ENCODE results near the gene ASPM. TPM values are rescaled to one million over a fixed set of nuclear protein-coding genes. Genes with fewer than 3 reads are reported as not detected.

ASPM gene
- 0.04 TPM for polyA plus RNA-seq

- peak within 1 kb of the TSS; percentile 68 to 96 (median 72) for H3K27ac Mint-ChIP-seq
These were observed at the start of gene ASPM for GRCh38 chr1:197146101-197147095. ASPM (minus strand) TSS chr1:197146669; CDS start chr1:197146437, 232 bp downstream.

GRCh38 chr1:197195100-197195499 lies 48.6 kb upstream of the ASPM start:
- no peaks in the 10 kb centered on the region for H3K9me3 Mint-ChIP-seq
- H3K4me3 Mint-ChIP-seq, result no peak overlapping the region
- no peaks in the 10 kb centered on the region for H3K27me3 Mint-ChIP-seq
- H3K36me3 Mint-ChIP-seq, result peaks cover 1% of the 10 kb centered on the region
- peak overlapping the region in 1 of 3 donors; percentile 2 for H3K27ac Mint-ChIP-seq
- peaks cover 28 to 53% (median 42%) of the 10 kb centered on the region in 3 donors for H3K4me1 Mint-ChIP-seq

More at GRCh38 chr1:197146101-197147095, at the start of gene ASPM:
- H3K4me3 Mint-ChIP-seq, result peak within 1 kb of the TSS; percentile 91 to 98 (median 94)
- H3K4me1 Mint-ChIP-seq, result peaks cover 10 to 19% (median 15%) of the 10 kb centered on the region in 3 donors
- no peaks in the 10 kb centered on the region for H3K9me3 Mint-ChIP-seq
- H3K27me3 Mint-ChIP-seq, result no peaks in the 10 kb centered on the region
- no peaks in the 10 kb centered on the region for H3K36me3 Mint-ChIP-seq

GRCh38 chr1:197184190-197184589 lies 37.7 kb upstream of the ASPM start:
- no peak overlapping the region for H3K4me3 Mint-ChIP-seq
- H3K9me3 Mint-ChIP-seq, result no peaks in the 10 kb centered on the region
- H3K27ac Mint-ChIP-seq, result peak overlapping the region in 1 of 3 donors; percentile 31
- peaks cover 19 to 39% (median 20%) of the 10 kb centered on the region in 3 donors for H3K4me1 Mint-ChIP-seq
- peaks cover 14% of the 10 kb centered on the region for H3K36me3 Mint-ChIP-seq
- no peaks in the 10 kb centered on the region for H3K27me3 Mint-ChIP-seq

GRCh38 chr1:197183195-197183748 lies 36.8 kb upstream of the ASPM start:
- no peak overlapping the region for H3K27ac Mint-ChIP-seq

GRCh38 chr1:197182716-197183115 lies 36.2 kb upstream of the ASPM start:
- peaks cover 19 to 39% (median 20%) of the 10 kb centered on the region in 3 donors for H3K4me1 Mint-ChIP-seq
- no peaks in the 10 kb centered on the region for H3K9me3 Mint-ChIP-seq
- H3K4me3 Mint-ChIP-seq, result peak overlapping the region in 1 of 4 donors; percentile 56
- H3K36me3 Mint-ChIP-seq, result peaks cover 14% of the 10 kb centered on the region
- H3K27ac Mint-ChIP-seq, result peak overlapping the region in 1 of 3 donors; percentile 33
- H3K27me3 Mint-ChIP-seq, result no peaks in the 10 kb centered on the region

More at GRCh38 chr1:197183195-197183748, 36.8 kb upstream of the ASPM start:
- Mint-ChIP-seq H3K9me3 (no peaks in the 10 kb centered on the region), H3K4me1 (peaks cover 19 to 39% (median 20%) of the 10 kb centered on the region in 3 donors), H3K36me3 (peaks cover 14% of the 10 kb centered on the region), H3K27me3 (no peaks in the 10 kb centered on the region), H3K4me3 (no peak overlapping the region)

- Mint-ChIP-seq H3K4me1 (peaks cover 19 to 39% (median 20%) of the 10 kb centered on the region in 3 donors), H3K4me3 (peak overlapping the region in 2 of 4 donors; percentile 0 to 56), H3K36me3 (peaks cover 17% of the 10 kb centered on the region), H3K27ac (peak overlapping the region in 1 of 3 donors; percentile 33), H3K9me3 (no peaks in the 10 kb centered on the region), H3K27me3 (no peaks in the 10 kb centered on the region)
These were observed 35.5 kb upstream of the ASPM start for GRCh38 chr1:197181982-197182381.

- Mint-ChIP-seq H3K36me3 (peaks cover 17% of the 10 kb centered on the region), H3K4me1 (peaks cover 19 to 33% (median 20%) of the 10 kb centered on the region in 3 donors), H3K9me3 (no peaks in the 10 kb centered on the region), H3K4me3 (no peak overlapping the region), H3K27ac (no peak overlapping the region), H3K27me3 (no peaks in the 10 kb centered on the region)
These were observed 33.9 kb upstream of the ASPM start for GRCh38 chr1:197180252-197180878.

- Mint-ChIP-seq H3K4me3 (no peak overlapping the region), H3K36me3 (peaks cover 18% of the 10 kb centered on the region), H3K27ac (no peak overlapping the region), H3K4me1 (peaks cover 17 to 31% (median 19%) of the 10 kb centered on the region in 3 donors), H3K27me3 (no peaks in the 10 kb centered on the region), H3K9me3 (no peaks in the 10 kb centered on the region)
These were observed 32.5 kb upstream of the ASPM start for GRCh38 chr1:197178998-197179397.

GRCh38 chr1:197174818-197175217 lies 28.3 kb upstream of the ASPM start:
- Mint-ChIP-seq H3K4me1 (peaks cover 0 to 2% (median 0%) of the 10 kb centered on the region in 3 donors), H3K9me3 (no peaks in the 10 kb centered on the region), H3K27ac (no peak overlapping the region), H3K36me3 (peaks cover 12% of the 10 kb centered on the region), H3K27me3 (no peaks in the 10 kb centered on the region), H3K4me3 (no peak overlapping the region)

GRCh38 chr1:197173571-197174507 lies 27.4 kb upstream of the ASPM start:
- Mint-ChIP-seq H3K4me3 (no peak overlapping the region), H3K9me3 (no peaks in the 10 kb centered on the region), H3K27me3 (no peaks in the 10 kb centered on the region), H3K27ac (no peak overlapping the region), H3K4me1 (peaks cover 0 to 2% (median 0%) of the 10 kb centered on the region in 3 donors), H3K36me3 (peaks cover 12% of the 10 kb centered on the region)

- H3K27me3 Mint-ChIP-seq, result no peaks in the 10 kb centered on the region
- H3K4me1 Mint-ChIP-seq, result no peaks in the 10 kb centered on the region
- no peak overlapping the region for H3K27ac Mint-ChIP-seq
- no peak overlapping the region for H3K4me3 Mint-ChIP-seq
- peaks cover 12% of the 10 kb centered on the region for H3K36me3 Mint-ChIP-seq
- H3K9me3 Mint-ChIP-seq, result no peaks in the 10 kb centered on the region
These were observed 25.1 kb upstream of the ASPM start for GRCh38 chr1:197171531-197171930.

- H3K36me3 Mint-ChIP-seq, result peaks cover 12% of the 10 kb centered on the region
- H3K27ac Mint-ChIP-seq, result no peak overlapping the region
These were observed 24.1 kb upstream of the ASPM start for GRCh38 chr1:197170538-197170937.

GRCh38 chr1:197159461-197159860 lies 13.0 kb upstream of the ASPM start:
- H3K36me3 Mint-ChIP-seq, result peaks cover 3% of the 10 kb centered on the region
- no peak overlapping the region for H3K4me3 Mint-ChIP-seq
- peaks cover 0 to under 1% (median 0%) of the 10 kb centered on the region in 3 donors for H3K4me1 Mint-ChIP-seq
- H3K9me3 Mint-ChIP-seq, result no peaks in the 10 kb centered on the region
- no peaks in the 10 kb centered on the region for H3K27me3 Mint-ChIP-seq
- no peak overlapping the region for H3K27ac Mint-ChIP-seq

More at GRCh38 chr1:197170538-197170937, 24.1 kb upstream of the ASPM start:
- no peaks in the 10 kb centered on the region for H3K27me3 Mint-ChIP-seq
- no peak overlapping the region for H3K4me3 Mint-ChIP-seq
- no peaks in the 10 kb centered on the region for H3K4me1 Mint-ChIP-seq
- no peaks in the 10 kb centered on the region for H3K9me3 Mint-ChIP-seq

- no peaks in the 10 kb centered on the region for H3K9me3 Mint-ChIP-seq
- no peak overlapping the region for H3K4me3 Mint-ChIP-seq
- no peak overlapping the region for H3K27ac Mint-ChIP-seq
- H3K27me3 Mint-ChIP-seq, result no peaks in the 10 kb centered on the region
- H3K4me1 Mint-ChIP-seq, result peaks cover 0 to 2% (median 0%) of the 10 kb centered on the region in 3 donors
- H3K36me3 Mint-ChIP-seq, result peaks cover 1% of the 10 kb centered on the region
These were observed 10.2 kb upstream of the ASPM start for GRCh38 chr1:197156692-197157091.
